ENCODE measurements around the gene PLA2G2C. TPM values are rescaled to one million over a fixed set of nuclear protein-coding genes. Genes with fewer than 3 reads are reported as not detected.

PLA2G2C gene
- total and polyA plus RNA-seq, 4 experiments from 2014 or later = not detected

DNA sequence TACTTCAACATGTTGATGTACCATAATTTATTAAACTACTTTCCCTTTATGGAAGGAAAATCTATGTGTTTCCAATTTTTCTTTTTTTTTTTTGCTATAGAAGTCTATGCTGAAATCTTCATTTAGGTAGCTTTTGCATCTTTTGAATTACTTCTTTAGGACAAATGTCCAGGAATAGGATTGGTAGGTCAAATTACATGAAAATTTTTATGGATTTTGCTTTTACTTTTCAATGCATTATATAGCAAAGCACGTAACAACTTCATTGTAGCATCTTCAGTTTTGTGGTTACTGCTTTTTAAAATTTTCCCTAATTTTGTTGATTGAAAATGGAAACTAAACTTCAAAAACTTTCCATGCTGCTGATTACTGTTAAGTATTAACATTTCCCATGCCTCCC, 12.0 kb upstream of the PLA2G2C start:
- intact Hi-C loops (cut with micrococcal nuclease) = no loop called here
- H3K27me3 Mint-ChIP-seq = peaks cover 3 to 5% of the 10 kb centered on the region in 2 donors

DNA sequence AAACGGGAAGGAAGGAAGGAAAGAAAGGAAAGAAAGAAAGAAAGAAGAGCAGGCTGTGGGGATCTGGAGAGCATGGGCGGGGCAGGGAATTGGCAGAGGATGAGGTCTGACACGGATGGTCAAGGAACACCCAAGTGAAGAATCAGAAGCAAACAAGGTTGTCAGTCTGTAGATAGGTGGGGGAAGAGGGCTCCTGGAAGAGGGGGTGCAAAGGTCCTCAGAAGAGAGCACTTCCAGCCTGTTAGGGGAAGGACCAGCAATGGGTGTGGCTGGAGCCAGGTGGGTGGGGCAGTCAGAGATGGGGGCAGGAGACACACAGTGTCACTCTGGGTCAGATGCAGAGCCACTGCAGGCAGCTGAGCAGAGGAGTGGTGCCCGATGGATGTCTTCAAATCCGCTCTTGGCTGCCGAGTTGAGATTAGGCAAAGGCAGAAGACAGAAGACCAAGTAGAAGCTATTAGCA, 11.0 kb upstream of the PLA2G2C start:
- ChIA-PET POLR2A (ENCODE audit: partially characterized antibody) (no interaction called here), CTCF (ENCODE audit: partially characterized antibody) (interaction anchor here (0.7 to 5.5 kb wide), 4 partner anchors 10 to 393 kb away, joined by 3 to 33 read pairs (median 16); partner anchors contain the start of genes PLA2G2C and UBXN10)
- no peaks in the 10 kb centered on the region for H3K9me3 ChIP-seq (ENCODE audit: control insufficient read depth in 1 of 2, low read length in 2 of 2)
- no peak overlapping the region for H3K4me3 ChIP-seq (ENCODE audit: low read length in 2 of 2)
- H3K27me3 Mint-ChIP-seq = peaks cover 2 to 5% of the 10 kb centered on the region in 2 donors
- peaks cover 0 to 7% (median 2%) of the 10 kb centered on the region in 4 donors for H3K4me1 Mint-ChIP-seq
- H3K9me3 Mint-ChIP-seq = no peaks in the 10 kb centered on the region
- no peaks in the 10 kb centered on the region for H3K36me3 Mint-ChIP-seq
- H3K27me3 ChIP-seq (ENCODE audit: insufficient read depth, low read length) = no peaks in the 10 kb centered on the region
- DNase-seq = no peak
- H3K36me3 ChIP-seq (ENCODE audit: insufficient read depth, low read length) = no peaks in the 10 kb centered on the region
- intact Hi-C loops (cut with micrococcal nuclease) = no loop called here
- no peak overlapping the region for H3K27ac Mint-ChIP-seq
- no peak overlapping the region for H3K4me3 Mint-ChIP-seq
- H3K27ac ChIP-seq (ENCODE audit: low read depth, low read length) = no peak overlapping the region
- H3K4me1 ChIP-seq (ENCODE audit: insufficient read depth, low read length) = peaks cover 3% of the 10 kb centered on the region

More for the DNA sequence above, 12.0 kb upstream of the PLA2G2C start:
- no peaks in the 10 kb centered on the region for H3K9me3 Mint-ChIP-seq
- ChIA-PET CTCF (ENCODE audit: partially characterized antibody) (interaction anchor here (5.5 kb wide), 1 partner anchor 46 kb away, joined by 33 read pairs; no protein-coding TSS in a partner anchor), POLR2A (ENCODE audit: partially characterized antibody) (no interaction called here)
- H3K4me3 ChIP-seq (ENCODE audit: low read length in 2 of 2) = no peak overlapping the region
- H3K27ac ChIP-seq (ENCODE audit: low read depth, low read length) = no peak overlapping the region
- no peak for DNase-seq
- H3K9me3 ChIP-seq (ENCODE audit: control insufficient read depth in 1 of 2, low read length in 2 of 2) = no peaks in the 10 kb centered on the region
- H3K4me1 Mint-ChIP-seq = peaks cover 0 to 7% (median 2%) of the 10 kb centered on the region in 4 donors
- no peak overlapping the region for H3K27ac Mint-ChIP-seq
- no peaks in the 10 kb centered on the region for H3K27me3 ChIP-seq (ENCODE audit: insufficient read depth, low read length)
- no peaks in the 10 kb centered on the region for H3K36me3 ChIP-seq (ENCODE audit: insufficient read depth, low read length)
- H3K36me3 Mint-ChIP-seq = no peaks in the 10 kb centered on the region
- H3K4me3 Mint-ChIP-seq = no peak overlapping the region
- peaks cover 3% of the 10 kb centered on the region for H3K4me1 ChIP-seq (ENCODE audit: insufficient read depth, low read length)

DNA sequence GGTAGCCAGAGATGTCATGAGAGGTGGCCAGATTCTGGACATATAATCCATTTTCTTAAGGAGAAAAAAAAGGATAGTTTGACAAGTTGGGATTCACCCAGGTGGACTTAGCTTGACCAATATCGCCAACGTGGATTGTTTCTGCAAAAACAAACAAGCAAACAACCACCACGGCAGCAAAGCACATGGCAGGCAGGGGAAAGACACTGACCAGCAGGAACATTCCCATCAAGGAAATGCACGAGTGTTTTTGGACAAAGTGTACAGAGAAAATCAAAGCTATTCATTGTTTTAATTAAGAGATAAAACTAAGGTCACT, 9.1 kb upstream of the PLA2G2C start:
- H3K9me3 Mint-ChIP-seq = no peaks in the 10 kb centered on the region
- Histone ChIP-seq H3K27ac (ENCODE audit: low read depth, low read length) (no peak overlapping the region), H3K9me3 (ENCODE audit: control insufficient read depth in 1 of 2, low read length in 2 of 2) (no peaks in the 10 kb centered on the region), H3K27me3 (ENCODE audit: insufficient read depth, low read length) (no peaks in the 10 kb centered on the region), H3K36me3 (ENCODE audit: insufficient read depth, low read length) (no peaks in the 10 kb centered on the region), H3K4me1 (ENCODE audit: insufficient read depth, low read length) (peaks cover 3% of the 10 kb centered on the region), H3K4me3 (ENCODE audit: low read length in 2 of 2) (no peak overlapping the region)
- CTCF ChIA-PET (ENCODE audit: partially characterized antibody) = interaction anchor here (0.9 to 6.4 kb wide), 17 partner anchors 8 to 290 kb away, joined by 3 to 70 read pairs (median 6); partner anchors contain the start of genes PLA2G2C and UBXN10
- H3K36me3 Mint-ChIP-seq = no peaks in the 10 kb centered on the region
- no peak for DNase-seq
- intact Hi-C loops (cut with micrococcal nuclease) = loop anchor here (1.0 to 2.0 kb wide), 3 partner anchors 43 to 221 kb away; no protein-coding TSS in a partner anchor
- no peak overlapping the region for H3K4me3 Mint-ChIP-seq
- H3K27ac Mint-ChIP-seq = peak overlapping the region in 1 of 7 donors; percentile 27
- POLR2A ChIA-PET (ENCODE audit: partially characterized antibody) = interaction anchor here (1.2 to 1.4 kb wide), 2 partner anchors 8 to 278 kb away, joined by 3 to 5 read pairs; no protein-coding TSS in a partner anchor
- peaks cover 0 to 7% (median 2%) of the 10 kb centered on the region in 4 donors for H3K4me1 Mint-ChIP-seq
- H3K27me3 Mint-ChIP-seq = peaks cover 2% of the 10 kb centered on the region in 2 donors

DNA sequence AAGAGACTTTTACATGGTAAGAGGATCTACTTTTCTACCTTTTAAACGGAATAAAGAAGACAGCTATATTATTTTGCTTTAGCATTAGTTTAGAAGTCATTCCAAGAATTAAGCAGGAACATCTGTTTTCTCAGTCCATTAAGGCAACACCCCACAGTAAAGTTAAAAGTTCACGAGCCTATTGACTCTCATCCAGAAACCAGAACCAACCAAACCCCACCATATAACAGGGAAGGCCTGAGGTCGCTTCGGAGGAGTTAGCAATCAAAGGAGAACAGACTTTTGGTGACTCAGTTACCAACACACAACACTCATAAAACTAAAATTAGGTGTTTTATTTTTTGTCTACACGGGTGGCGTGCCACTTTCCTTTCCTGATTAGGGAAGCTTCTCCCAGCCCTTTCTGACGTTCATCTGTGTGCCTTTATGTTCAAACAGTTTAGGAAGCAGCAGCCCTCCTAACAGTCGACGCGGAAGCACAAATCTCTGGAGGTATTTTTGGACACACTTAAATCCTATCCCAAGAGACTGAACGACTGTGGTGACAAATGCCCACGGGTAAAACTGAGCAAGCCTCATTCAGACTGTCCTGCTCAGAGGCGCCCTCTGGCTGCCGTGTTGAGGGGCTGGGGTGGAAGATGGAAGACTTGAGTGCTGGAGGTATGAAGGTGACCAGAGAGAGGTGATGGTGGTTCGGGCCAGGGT, 8.6 kb upstream of the PLA2G2C start:
- peak overlapping the region in 1 of 7 donors; percentile 27 for H3K27ac Mint-ChIP-seq
- CTCF ChIA-PET (ENCODE audit: partially characterized antibody) = interaction anchor here (1.1 to 6.4 kb wide), 17 partner anchors 8 to 289 kb away, joined by 3 to 70 read pairs (median 6); partner anchors contain the start of genes PLA2G2C and UBXN10
- Histone ChIP-seq H3K36me3 (ENCODE audit: insufficient read depth, low read length) (no peaks in the 10 kb centered on the region), H3K9me3 (ENCODE audit: control insufficient read depth in 1 of 2, low read length in 2 of 2) (no peaks in the 10 kb centered on the region), H3K27me3 (ENCODE audit: insufficient read depth, low read length) (no peaks in the 10 kb centered on the region), H3K4me1 (ENCODE audit: insufficient read depth, low read length) (peaks cover 3% of the 10 kb centered on the region), H3K27ac (ENCODE audit: low read depth, low read length) (no peak overlapping the region), H3K4me3 (ENCODE audit: low read length in 2 of 2) (no peak overlapping the region)
- peaks cover 0 to 7% (median 2%) of the 10 kb centered on the region in 4 donors for H3K4me1 Mint-ChIP-seq
- intact Hi-C loops (cut with micrococcal nuclease) = loop anchor here (1.0 to 2.0 kb wide), 3 partner anchors 43 to 220 kb away; no protein-coding TSS in a partner anchor
- POLR2A ChIA-PET (ENCODE audit: partially characterized antibody) = interaction anchor here (1.4 kb wide), 1 partner anchor 277 kb away, joined by 3 read pairs; no protein-coding TSS in a partner anchor
- H3K36me3 Mint-ChIP-seq = no peaks in the 10 kb centered on the region
- DNase-seq = peak; percentile 58 to 72 (median 63)
- no peaks in the 10 kb centered on the region for H3K9me3 Mint-ChIP-seq
- no peak overlapping the region for H3K4me3 Mint-ChIP-seq
- peaks cover 2% of the 10 kb centered on the region in 2 donors for H3K27me3 Mint-ChIP-seq

DNA sequence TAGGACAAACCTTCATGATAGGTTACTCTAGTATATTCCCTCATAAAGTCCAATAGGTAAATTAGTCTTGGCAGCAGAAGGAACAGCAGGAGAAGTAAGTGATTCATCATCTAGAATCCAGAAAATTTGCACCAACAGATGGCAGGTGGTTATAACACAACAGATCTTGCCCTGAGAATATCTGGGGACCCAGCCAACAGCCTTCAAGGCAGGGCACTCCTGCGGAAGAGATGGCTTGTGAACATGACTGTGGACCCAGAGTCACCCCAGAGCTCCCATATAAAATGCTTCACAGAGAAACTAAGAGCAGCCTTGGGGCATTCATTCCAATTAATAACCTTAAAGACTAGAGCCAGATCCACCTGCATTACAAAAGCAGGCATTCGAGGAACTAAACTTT, 7.9 kb upstream of the PLA2G2C start:
- H3K4me3 Mint-ChIP-seq = no peak overlapping the region
- no peaks in the 10 kb centered on the region for H3K9me3 ChIP-seq (ENCODE audit: control insufficient read depth in 1 of 2, low read length in 2 of 2)
- H3K27ac ChIP-seq (ENCODE audit: low read depth, low read length) = no peak overlapping the region
- no peaks in the 10 kb centered on the region for H3K36me3 ChIP-seq (ENCODE audit: insufficient read depth, low read length)
- H3K27me3 ChIP-seq (ENCODE audit: insufficient read depth, low read length) = no peaks in the 10 kb centered on the region
- peaks cover 0 to 7% (median 4%) of the 10 kb centered on the region in 4 donors for H3K4me1 Mint-ChIP-seq
- no peak overlapping the region for H3K4me3 ChIP-seq (ENCODE audit: low read length in 2 of 2)
- CTCF ChIA-PET (ENCODE audit: partially characterized antibody) = interaction anchor here (1.0 to 6.4 kb wide), 9 partner anchors 10 to 311 kb away, joined by 3 to 70 read pairs (median 5); no protein-coding TSS in a partner anchor
- no peaks in the 10 kb centered on the region for H3K9me3 Mint-ChIP-seq
- intact Hi-C loops (cut with micrococcal nuclease) = loop anchor here (2.0 kb wide), 1 partner anchor 219 kb away; no protein-coding TSS in a partner anchor
- POLR2A ChIA-PET (ENCODE audit: partially characterized antibody) = no interaction called here
- peaks cover 3% of the 10 kb centered on the region for H3K4me1 ChIP-seq (ENCODE audit: insufficient read depth, low read length)
- no peaks in the 10 kb centered on the region for H3K36me3 Mint-ChIP-seq
- H3K27me3 Mint-ChIP-seq = peaks cover 2% of the 10 kb centered on the region in 2 donors
- no peak for DNase-seq
- H3K27ac Mint-ChIP-seq = no peak overlapping the region

DNA sequence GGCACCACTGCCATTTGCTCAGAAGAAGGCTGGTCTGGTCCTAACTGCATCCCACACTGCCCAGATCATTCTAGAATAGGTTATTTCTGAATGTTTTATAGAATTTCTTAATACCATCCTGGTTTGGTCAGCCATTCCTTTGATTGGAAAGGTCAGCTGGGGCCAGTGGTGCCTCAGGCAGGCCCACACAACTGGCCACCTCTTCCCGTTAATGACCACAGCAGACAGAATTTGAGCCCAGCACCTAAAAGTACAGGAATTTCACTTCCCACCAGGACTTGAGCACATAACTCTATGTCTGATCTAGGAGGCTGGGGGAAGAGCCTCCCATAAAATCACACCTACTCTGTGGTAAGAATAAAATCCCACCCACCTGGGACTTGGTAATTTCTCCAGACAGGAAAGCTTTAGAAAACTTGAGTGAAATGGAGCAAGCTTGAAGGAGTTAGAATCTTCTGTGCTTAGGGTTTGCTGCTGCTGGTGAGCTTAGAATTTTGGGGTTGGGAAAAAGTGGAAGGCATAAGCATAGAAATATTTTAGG, 6.6 kb upstream of the PLA2G2C start:
- POLR2A ChIA-PET (ENCODE audit: partially characterized antibody) = interaction anchor here (0.9 kb wide), 1 partner anchor 34 kb away, joined by 3 read pairs; no protein-coding TSS in a partner anchor
- H3K27me3 ChIP-seq (ENCODE audit: insufficient read depth, low read length) = no peaks in the 10 kb centered on the region
- intact Hi-C loops (cut with micrococcal nuclease) = no loop called here
- CTCF ChIA-PET (ENCODE audit: partially characterized antibody) = interaction anchor here (1.0 to 6.4 kb wide), 6 partner anchors 9 to 275 kb away, joined by 3 to 70 read pairs (median 34); no protein-coding TSS in a partner anchor
- H3K36me3 Mint-ChIP-seq = no peaks in the 10 kb centered on the region
- H3K4me1 ChIP-seq (ENCODE audit: insufficient read depth, low read length) = peaks cover 16% of the 10 kb centered on the region
- no peaks in the 10 kb centered on the region for H3K9me3 Mint-ChIP-seq
- H3K4me3 Mint-ChIP-seq = no peak overlapping the region
- H3K4me3 ChIP-seq (ENCODE audit: low read length in 2 of 2) = no peak overlapping the region
- peaks cover 7 to 19% (median 13%) of the 10 kb centered on the region in 4 donors for H3K4me1 Mint-ChIP-seq
- no peaks in the 10 kb centered on the region for H3K36me3 ChIP-seq (ENCODE audit: insufficient read depth, low read length)
- no peak overlapping the region for H3K27ac ChIP-seq (ENCODE audit: low read depth, low read length)
- no peaks in the 10 kb centered on the region for H3K9me3 ChIP-seq (ENCODE audit: control insufficient read depth in 1 of 2, low read length in 2 of 2)
- no peak for DNase-seq
- H3K27me3 Mint-ChIP-seq = peaks cover 2 to 6% of the 10 kb centered on the region in 2 donors
- no peak overlapping the region for H3K27ac Mint-ChIP-seq

DNA sequence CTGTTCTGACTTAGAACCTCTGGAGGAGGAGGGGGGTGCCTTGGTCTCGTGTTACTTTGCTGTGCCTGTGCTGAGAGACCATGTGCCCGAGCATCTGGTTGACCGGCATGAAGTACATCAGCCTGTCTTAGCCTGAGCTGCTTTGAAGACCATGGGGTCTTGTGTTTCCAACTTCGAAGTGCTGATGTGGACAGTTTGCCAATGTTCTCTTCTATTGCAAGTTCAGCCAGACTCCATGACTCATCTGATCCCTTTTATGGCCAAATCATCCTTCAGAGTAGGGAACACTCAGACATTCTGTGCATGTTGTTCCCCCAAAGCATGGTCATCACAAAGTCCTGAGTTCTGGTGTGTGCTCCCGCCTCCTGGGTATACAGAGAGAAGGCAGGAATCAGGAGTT, 6.0 kb upstream of the PLA2G2C start:
- ChIA-PET CTCF (ENCODE audit: partially characterized antibody) (interaction anchor here (1.1 to 6.4 kb wide), 3 partner anchors 12 to 275 kb away, joined by 3 to 58 read pairs (median 34); no protein-coding TSS in a partner anchor), POLR2A (ENCODE audit: partially characterized antibody) (interaction anchor here (0.9 kb wide), 1 partner anchor 34 kb away, joined by 3 read pairs; no protein-coding TSS in a partner anchor)
- H3K27ac Mint-ChIP-seq = no peak overlapping the region

More for the DNA sequence above, 6.0 kb upstream of the PLA2G2C start:
- no peak overlapping the region for H3K27ac ChIP-seq (ENCODE audit: low read depth, low read length)
- H3K27me3 Mint-ChIP-seq = peaks cover 2 to 6% of the 10 kb centered on the region in 2 donors
- H3K9me3 Mint-ChIP-seq = no peaks in the 10 kb centered on the region
- no peak overlapping the region for H3K4me3 ChIP-seq (ENCODE audit: low read length in 2 of 2)
- H3K9me3 ChIP-seq (ENCODE audit: control insufficient read depth in 1 of 2, low read length in 2 of 2) = no peaks in the 10 kb centered on the region
- peaks cover 12 to 25% (median 19%) of the 10 kb centered on the region in 4 donors for H3K4me1 Mint-ChIP-seq
- no peak for DNase-seq
- intact Hi-C loops (cut with micrococcal nuclease) = no loop called here
- no peaks in the 10 kb centered on the region for H3K36me3 ChIP-seq (ENCODE audit: insufficient read depth, low read length)
- H3K4me3 Mint-ChIP-seq = no peak overlapping the region
- H3K4me1 ChIP-seq (ENCODE audit: insufficient read depth, low read length) = peaks cover 21% of the 10 kb centered on the region
- H3K27me3 ChIP-seq (ENCODE audit: insufficient read depth, low read length) = no peaks in the 10 kb centered on the region
- no peaks in the 10 kb centered on the region for H3K36me3 Mint-ChIP-seq

Measured in CD4-positive, alpha-beta memory T cell (primary cell).